ENCODE measurements around the gene PRSS33.

DNA sequence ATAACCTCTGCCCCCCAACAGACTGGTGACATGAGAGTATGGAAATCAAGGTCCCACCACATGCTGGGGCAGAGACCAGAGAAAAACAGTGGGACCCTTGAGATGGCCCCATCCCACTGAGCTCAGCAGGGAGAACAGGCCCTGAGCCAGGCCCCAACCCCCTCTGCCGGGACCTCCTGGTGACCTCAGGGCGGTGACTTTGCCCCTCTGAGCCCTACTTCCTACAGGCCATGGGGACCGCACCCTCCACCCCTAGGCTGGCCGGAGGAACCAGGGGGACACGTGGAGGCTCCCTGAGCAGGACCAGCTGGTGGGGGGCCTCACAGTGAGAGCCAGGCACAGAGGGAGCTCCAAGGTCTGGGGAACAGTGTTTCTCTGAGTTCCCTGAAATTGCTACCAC lies 48.7 kb downstream of the PRSS33 start:
- no peak for TF ChIP-seq POLR2A (IDR thresholded peaks at IDR 0.05; ENCODE audit: extremely low read depth, insufficient read length)
- no peak for TF ChIP-seq CTCF (IDR thresholded peaks at IDR 0.05; ENCODE audit: low read depth, low read length)

Data from NB4 (cell line).